Upper lobe of left lung (tissue), 6 donors: ENCODE results near the gene RACGAP1. TPM values are rescaled to one million over a fixed set of nuclear protein-coding genes. Genes with fewer than 3 reads are reported as not detected.

Experiments used
- ATAC-seq, 2 donors: fragments of 200-7000 bp; cut with Tn5 transposase; one replicate each; pipeline ENCODE4 v1.9.1; 2022; ENCODE audit warnings: mild to moderate bottlenecking in 2 of 2, moderate library complexity in 2 of 2; ENCODE audit not compliant: low FRiP score in 2 of 2
- DNase-seq, 2 donors: peaks; one replicate each; pipeline ENCODE4 v3.0.0-alpha.2; 2019 to 2020
- H3K27ac ChIP-seq, 4 donors: fragments of 200-600 bp; sonication (generic); one replicate each; pipeline ENCODE4 v1.5.1; 2016 to 2019
- H3K27me3 ChIP-seq, 4 donors: fragments of 200-600 bp; sonication (generic); one replicate each; pipeline ENCODE4 v1.5.1; 2017 to 2019
- H3K36me3 ChIP-seq, 4 donors: fragments of 200-600 bp; sonication (generic); one replicate each; pipeline ENCODE4 v1.5.1; 2016 to 2019
- H3K4me1 ChIP-seq, 4 donors: fragments of 200-600 bp; sonication (generic); one replicate each; pipeline ENCODE4 v1.5.1; 2018 to 2019
- H3K4me3 ChIP-seq, 4 donors: fragments of 200-600 bp; sonication (generic); one replicate each; pipeline ENCODE4 v1.5.1; 2017 to 2019; ENCODE audit warnings: mild to moderate bottlenecking in 2 of 4, moderate library complexity in 1 of 4
- H3K9me3 ChIP-seq, 4 donors: fragments of 200-600 bp; sonication (generic); one replicate each; pipeline ENCODE4 v1.5.1; 2018 to 2019
- CTCF ChIP-seq, 6 experiments: fragments of 450-650 bp in 4 of 6; fragments of 200-600 bp in 2 of 6; sonication (generic) in 2 of 6; IDR thresholded peaks; one replicate each; pipeline ENCODE4 v1.5.1; 2016 to 2019; ENCODE audit warnings: antibody characterized with exemption in 6 of 6
- EP300 ChIP-seq, 4 donors: sonication (generic); formaldehyde crosslinking; IDR thresholded peaks; one replicate each; pipeline ENCODE4 v1.5.1; 2017; ENCODE audit warnings: antibody characterized with exemption in 4 of 4, control low read depth in 2 of 4
- POLR2A ChIP-seq, 4 donors: fragments of 450-650 bp; IDR thresholded peaks; one replicate each; pipeline ENCODE4 v1.5.1; 2016 to 2017; ENCODE audit warnings: antibody characterized with exemption in 4 of 4, mild to moderate bottlenecking in 2 of 4
- POLR2AphosphoS5 ChIP-seq, 2 donors: sonication (generic); formaldehyde crosslinking; IDR thresholded peaks; one replicate each; pipeline ENCODE4 v1.5.1; 2017; ENCODE audit warnings: antibody characterized with exemption in 2 of 2
- WGBS, 2 donors: methylation state at CpG; one replicate each; pipeline ENCODE4 v1.1.5; 2017 to 2018; 5-methylcytosine and 5-hydroxymethylcytosine counted together
- total RNA-seq, 6 donors: library from RNA; depleted of rRNA in 4 of 6; stranded (reverse); fragments of >200 nt in 4 of 6; gene quantifications; one replicate each; pipeline versions ENCODE4 v1.1.0 to v1.2.1, GENCODE V29; 2016 to 2021
- donor health status: DM: no; HTN: no; CAD: no; lungs with moderate emphysema.
- donor health status: DM: no; HTN: yes; CAD: no; lungs with severe emphysema.

Gene RACGAP1
- total RNA-seq, 6 donors from 2014 or later: 10.3 to 22.4 (median 18.4) TPM

GRCh38 chr12:49957570-49957967 is 67.7 kb downstream of the RACGAP1 start:
- Histone ChIP-seq H3K4me3 (no peak overlapping the region), H3K4me1 (peaks cover 29 to 63% (median 40%) of the 10 kb centered on the region in 4 donors), H3K36me3 (no peaks in the 10 kb centered on the region), H3K27me3 (peaks cover 0 to 28% (median 10%) of the 10 kb centered on the region in 4 donors), H3K9me3 (no peaks in the 10 kb centered on the region), H3K27ac (no peak overlapping the region)
- ATAC-seq (no peak), DNase-seq (no peak)
- TF ChIP-seq POLR2A (IDR thresholded peaks at IDR 0.05): no peak
- no peak for TF ChIP-seq POLR2AphosphoS5 (IDR thresholded peaks at IDR 0.05)
- no peak for TF ChIP-seq EP300 (IDR thresholded peaks at IDR 0.05)
- TF ChIP-seq CTCF (IDR thresholded peaks at IDR 0.05): no peak

- no peak for TF ChIP-seq POLR2A (IDR thresholded peaks at IDR 0.05)
- no peak for TF ChIP-seq EP300 (IDR thresholded peaks at IDR 0.05)
- no peak for TF ChIP-seq POLR2AphosphoS5 (IDR thresholded peaks at IDR 0.05)
- no peak for TF ChIP-seq CTCF (IDR thresholded peaks at IDR 0.05)
- no peaks in the 10 kb centered on the region for H3K9me3 ChIP-seq
- no peak overlapping the region for H3K27ac ChIP-seq
- no peaks in the 10 kb centered on the region for H3K36me3 ChIP-seq
- H3K27me3 ChIP-seq: peaks cover 0 to 24% (median 9%) of the 10 kb centered on the region in 4 donors
- ATAC-seq: no peak
- H3K4me1 ChIP-seq: peaks cover 27 to 60% (median 42%) of the 10 kb centered on the region in 4 donors
- no peak overlapping the region for H3K4me3 ChIP-seq
- 85 to 94% methylated on average over 6 of the region's 6 CpGs for WGBS, 2 donors
- no peak for DNase-seq
Measured at GRCh38 chr12:49956663-49957569, 68.4 kb downstream of the RACGAP1 start.

GRCh38 chr12:49955899-49956662 is 69.2 kb downstream of the RACGAP1 start:
- H3K4me3 ChIP-seq: no peak overlapping the region
- H3K9me3 ChIP-seq: no peaks in the 10 kb centered on the region
- DNase-seq (no peak), ATAC-seq (no peak)
- peaks cover 21 to 52% (median 40%) of the 10 kb centered on the region in 4 donors for H3K4me1 ChIP-seq
- H3K27me3 ChIP-seq: peaks cover 0 to 16% (median 6%) of the 10 kb centered on the region in 4 donors
- TF ChIP-seq POLR2A (IDR thresholded peaks at IDR 0.05): no peak
- TF ChIP-seq EP300 (IDR thresholded peaks at IDR 0.05): no peak
- no peak for TF ChIP-seq CTCF (IDR thresholded peaks at IDR 0.05)
- no peak for TF ChIP-seq POLR2AphosphoS5 (IDR thresholded peaks at IDR 0.05)
- H3K27ac ChIP-seq: no peak overlapping the region
- 57 to 61% methylated on average over 12 to 13 of the region's 13 CpGs for WGBS, 2 donors
- H3K36me3 ChIP-seq: no peaks in the 10 kb centered on the region

- Histone ChIP-seq H3K9me3 (no peaks in the 10 kb centered on the region), H3K27ac (no peak overlapping the region), H3K4me1 (peaks cover 18 to 42% (median 32%) of the 10 kb centered on the region in 4 donors), H3K27me3 (peaks cover 0 to 11% (median 4%) of the 10 kb centered on the region in 4 donors), H3K36me3 (no peaks in the 10 kb centered on the region), H3K4me3 (no peak overlapping the region)
- no peak for TF ChIP-seq POLR2AphosphoS5 (IDR thresholded peaks at IDR 0.05)
- TF ChIP-seq EP300 (IDR thresholded peaks at IDR 0.05): peak in 1 of 4 donors; percentile 66
- 29 to 38% methylated on average over 34 to 46 of the region's 53 CpGs for WGBS, 2 donors
- DNase-seq: peak in 1 of 2 donors; percentile 85
- peak; percentile 4 to 35 for ATAC-seq
Measured at GRCh38 chr12:49954863-49955830, 70.1 kb downstream of the RACGAP1 start.
